HFF-Myc (cell line): Measurements from ENCODE around the gene TTC33.

Experiments
- DNase-seq: peaks from one replicate; pipeline ENCODE4 v3.0.0-alpha.2; 2011; ENCODE audit warnings: low read depth; ENCODE audit errors: extremely low read depth
- H3K4me3 ChIP-seq: replicated peaks from 2 replicates; pipeline ENCODE4 v1.5.1; 2011; ENCODE audit warnings: low read depth, mild to moderate bottlenecking, control low read depth, low read length
- CTCF ChIP-seq: IDR thresholded peaks from 2 replicates; pipeline ENCODE4 v1.5.1; 2012; ENCODE audit warnings: mild to moderate bottlenecking, low read depth, low read length, control low read depth; ENCODE audit errors: missing control alignments

The TTC33 gene

GRCh38 chr5:40784916-40785315 is 29.2 kb upstream of the TTC33 start:
- H3K4me3 ChIP-seq = no peak overlapping the region
- no peak for DNase-seq
- TF ChIP-seq CTCF = no peak

GRCh38 chr5:40784027-40784653 is 28.4 kb upstream of the TTC33 start:
- no peak overlapping the region for H3K4me3 ChIP-seq

GRCh38 chr5:40781843-40782409 is 26.2 kb upstream of the TTC33 start:
- H3K4me3 ChIP-seq = no peak overlapping the region
- no peak for TF ChIP-seq CTCF
- DNase-seq = no peak

More at GRCh38 chr5:40784027-40784653, 28.4 kb upstream of the TTC33 start:
- TF ChIP-seq CTCF = no peak
- no peak for DNase-seq

GRCh38 chr5:40780858-40781257 is 25.1 kb upstream of the TTC33 start:
- no peak overlapping the region for H3K4me3 ChIP-seq
- DNase-seq = no peak
- no peak for TF ChIP-seq CTCF

GRCh38 chr5:40780199-40780598 is 24.4 kb upstream of the TTC33 start:
- TF ChIP-seq CTCF = no peak
- no peak overlapping the region for H3K4me3 ChIP-seq
- no peak for DNase-seq

GRCh38 chr5:40779561-40779960 is 23.8 kb upstream of the TTC33 start:
- no peak for TF ChIP-seq CTCF
- no peak for DNase-seq
- no peak overlapping the region for H3K4me3 ChIP-seq

GRCh38 chr5:40778133-40778532 is 22.4 kb upstream of the TTC33 start:
- TF ChIP-seq CTCF = no peak
- DNase-seq = no peak
- no peak overlapping the region for H3K4me3 ChIP-seq
